IMR-90 (cell line): ENCODE data around the gene SLIT2. TPM values are rescaled to one million over a fixed set of nuclear protein-coding genes. Genes with fewer than 3 reads are reported as not detected.

Source experiments
- ATAC-seq: fragments of 200-7000 bp; cut with Tn5 transposase; 2 replicates; pipeline ENCODE4 v1.9.1; 2020; ENCODE audit warnings: low read depth, mild to moderate bottlenecking, moderate library complexity
- BruUV-seq: library from RNA; stranded (reverse); fragments of 400-500 nt; replicated peaks from 2 replicates; lab custom pipeline; 2021; lab: Mats Ljungman, UMichigan
- CTCF ChIA-PET: fragments of 300-600 bp; formaldehyde crosslinking; extraction: SDS; loops from one replicate; lab custom pipeline; 2021; ENCODE audit warnings: antibody characterized with exemption; lab: Yijun Ruan, JAX
- POLR2A ChIA-PET: fragments of 300-600 bp; sonication (Branson Sonifier 250); formaldehyde crosslinking; loops from one replicate; lab custom pipeline; 2022; ENCODE audit warnings: antibody characterized with exemption; ENCODE audit not compliant: unreplicated experiment; lab: Charles Lee
- DNase-seq: peaks from one replicate; pipeline ENCODE4 v3.0.0; 2013
- H2AFZ ChIP-seq: replicated peaks from 2 replicates; pipeline ENCODE3; 2013; ENCODE audit warnings: low read length, mild to moderate bottlenecking; ENCODE audit not compliant: poor library complexity
- H2AK5ac ChIP-seq: 2 replicates; pipeline ENCODE4 v1.6.1; 2013; ENCODE audit warnings: low read depth, low read length, inconsistent platforms
- H2AK9ac ChIP-seq: replicated peaks from 2 replicates; pipeline ENCODE3; 2013; ENCODE audit warnings: mild to moderate bottlenecking, low read depth, low read length, moderate library complexity; ENCODE audit not compliant: poor library complexity
- H2BK120ac ChIP-seq: 2 replicates; pipeline ENCODE4 v1.6.1; 2013; ENCODE audit warnings: low read depth, low read length, inconsistent platforms
- H2BK15ac ChIP-seq: 3 replicates; pipeline ENCODE4 v1.6.1; 2013; ENCODE audit warnings: low read depth, low read length, inconsistent platforms
- H2BK20ac ChIP-seq: 2 replicates; pipeline ENCODE4 v1.6.1; 2013; ENCODE audit warnings: low read depth, mild to moderate bottlenecking, inconsistent platforms, low read length, moderate library complexity
- H2BK5ac ChIP-seq: 2 replicates; pipeline ENCODE4 v1.6.1; 2013; ENCODE audit warnings: mild to moderate bottlenecking, low read depth, low read length, inconsistent platforms; ENCODE audit not compliant: poor library complexity, severe bottlenecking
- H3K14ac ChIP-seq: replicated peaks from 2 replicates; pipeline ENCODE4 v1.6.1; 2013; ENCODE audit warnings: low read depth, low read length, inconsistent platforms
- H3K18ac ChIP-seq: 2 replicates; pipeline ENCODE4 v1.6.1; 2013; ENCODE audit warnings: low read depth, low read length, control low read depth
- H3K23ac ChIP-seq: 2 replicates; pipeline ENCODE4 v1.6.1; 2013; ENCODE audit warnings: low read depth, low read length, inconsistent platforms
- H3K27ac ChIP-seq: 2 replicates; pipeline ENCODE4 v1.5.1; 2013; ENCODE audit warnings: mild to moderate bottlenecking, control low read depth, low read length; ENCODE audit not compliant: insufficient read depth
- H3K27me3 ChIP-seq: 2 replicates; pipeline ENCODE4 v1.6.1; 2013; ENCODE audit warnings: low read length; ENCODE audit not compliant: control insufficient read depth, insufficient read depth
- H3K36me3 ChIP-seq: 2 replicates; pipeline ENCODE4 v1.6.1; 2013; ENCODE audit warnings: low read length, mixed read lengths; ENCODE audit not compliant: control insufficient read depth, insufficient read depth
- H3K4ac ChIP-seq: 2 replicates; pipeline ENCODE4 v1.6.1; 2013; ENCODE audit warnings: low read depth, low read length, inconsistent platforms
- H3K4me1 ChIP-seq: 2 replicates; pipeline ENCODE4 v1.6.1; 2013; ENCODE audit warnings: low read length, mixed read lengths; ENCODE audit not compliant: control insufficient read depth, insufficient read depth
- H3K4me2 ChIP-seq: 2 replicates; pipeline ENCODE4 v1.6.1; 2013; ENCODE audit warnings: low read depth, mild to moderate bottlenecking, control low read depth, low read length, moderate library complexity
- H3K4me3 ChIP-seq: 2 replicates; pipeline ENCODE4 v1.5.1; 2013; ENCODE audit warnings: low read depth, mild to moderate bottlenecking, control low read depth, low read length, moderate library complexity; ENCODE audit not compliant: insufficient read depth
- H3K56ac ChIP-seq: 2 replicates; pipeline ENCODE4 v1.6.1; 2013; ENCODE audit warnings: low read length, inconsistent platforms; ENCODE audit not compliant: insufficient read depth; ENCODE audit errors: extremely low read depth
- H3K79me1 ChIP-seq, 2 experiments: 2 replicates each; pipeline ENCODE4 v1.6.1; 2013; ENCODE audit warnings: low read length in 2 of 2, inconsistent platforms in 1 of 2, low read depth in 1 of 2
- H3K9ac ChIP-seq: 2 replicates; pipeline ENCODE4 v1.6.1; 2013; ENCODE audit warnings: low read depth, low read length, control low read depth
- H3K9me1 ChIP-seq: 2 replicates; pipeline ENCODE4 v1.6.1; 2013; ENCODE audit warnings: low read length, inconsistent platforms; ENCODE audit not compliant: insufficient read depth
- H3K9me3 ChIP-seq: 2 replicates; pipeline ENCODE4 v1.6.1; 2013; ENCODE audit warnings: low read length; ENCODE audit not compliant: control insufficient read depth, insufficient read depth
- H4K20me1 ChIP-seq: 2 replicates; pipeline ENCODE4 v1.6.1; 2013; ENCODE audit warnings: low read length, inconsistent platforms; ENCODE audit not compliant: insufficient read depth
- H4K5ac ChIP-seq: 2 replicates; pipeline ENCODE4 v1.6.1; 2013; ENCODE audit warnings: mild to moderate bottlenecking, low read depth, low read length, control low read depth
- H4K8ac ChIP-seq, 2 experiments: 2 replicates each; pipeline ENCODE4 v1.6.1; 2013; ENCODE audit warnings: low read depth in 2 of 2, low read length in 2 of 2, control low read depth in 1 of 2, inconsistent platforms in 1 of 2
- H4K91ac ChIP-seq: 2 replicates; pipeline ENCODE4 v1.6.1; 2013; ENCODE audit warnings: low read depth, low read length, inconsistent platforms; ENCODE audit not compliant: insufficient read depth
- BHLHE40 ChIP-seq: fragments of 150-350 bp; IDR thresholded peaks from 2 replicates; pipeline ENCODE4 v1.6.1; 2016; ENCODE audit warnings: mild to moderate bottlenecking, low read depth, low read length
- MAFK ChIP-seq: IDR thresholded peaks from 2 replicates; pipeline ENCODE4 v1.6.1; 2012; ENCODE audit warnings: low read depth, low read length, improper control_type of control experiment
- MAZ ChIP-seq: IDR thresholded peaks from 2 replicates; pipeline ENCODE4 v1.6.1; 2012; ENCODE audit warnings: low read depth, mild to moderate bottlenecking, low read length, improper control_type of control experiment, moderate library complexity, borderline replicate concordance
- NFE2L2 ChIP-seq: fragments of 150-350 bp; IDR thresholded peaks from 2 replicates; pipeline ENCODE4 v1.6.1; 2016; ENCODE audit warnings: low read depth, mild to moderate bottlenecking, low read length
- RCOR1 ChIP-seq: IDR thresholded peaks from 2 replicates; pipeline ENCODE4 v1.6.1; 2012; ENCODE audit warnings: mild to moderate bottlenecking, low read length, improper control_type of control experiment; ENCODE audit not compliant: insufficient replicate concordance
- RFX5 ChIP-seq: IDR thresholded peaks from 2 replicates; pipeline ENCODE4 v1.8.0; 2012; ENCODE audit warnings: low read depth, mild to moderate bottlenecking, low read length, moderate library complexity
- SMC3 ChIP-seq: fragments of 150-350 bp; IDR thresholded peaks from 2 replicates; pipeline ENCODE4 v1.6.1; 2016; ENCODE audit warnings: low read depth, mild to moderate bottlenecking, antibody characterized with exemption, low read length, moderate library complexity
- WGBS, 2 experiments: methylation state at CpG; one replicate each; pipeline versions ENCODE4 v1.1.5 to v1.1.7; 2013; ENCODE audit warnings: missing lambda C conversion rate in 2 of 2; ENCODE audit not compliant: insufficient read length in 1 of 2; ENCODE audit errors: extremely low coverage in 2 of 2; 5-methylcytosine and 5-hydroxymethylcytosine counted together
- dilution Hi-C: fragments of 300-500 bp; cut with HindIII; formaldehyde crosslinking; loops from one replicate; pipeline ENCODE4 v1.14.3; 2018; ENCODE audit warnings: low sequenced_read_pairs; ENCODE audit not compliant: unreplicated experiment
- in situ Hi-C: fragments of 300-500 bp; cut with MboI; formaldehyde crosslinking; loops from 3 replicates; pipeline ENCODE4 v1.14.3; 2019; ENCODE audit warnings: low sequenced_read_pairs, inconsistent platforms, mixed read lengths
- intact Hi-C: fragments of 100-400 bp; cut with micrococcal nuclease; formaldehyde crosslinking; loops from 2 replicates; pipeline ENCODE4 v1.10.0; 2022
- polyA plus RNA-seq, 3 experiments: library from polyadenylated mRNA; depleted of rRNA; stranded (reverse); fragments of >200 nt; gene quantifications; 2 replicates each; pipeline ENCODE4 v1.2.3, GENCODE V29; 2012; ENCODE audit warnings: low replicate concordance in 1 of 3
- total RNA-seq: library from RNA; depleted of rRNA; stranded (reverse); fragments of >200 nt; gene quantifications from 2 replicates; pipeline ENCODE4 v1.2.3, GENCODE V29; 2012

Gene SLIT2
- total and polyA plus RNA-seq, 2 of the 4 experiments (the other 2 are of a cell fraction): 13.6 to 14.3 TPM

DNA sequence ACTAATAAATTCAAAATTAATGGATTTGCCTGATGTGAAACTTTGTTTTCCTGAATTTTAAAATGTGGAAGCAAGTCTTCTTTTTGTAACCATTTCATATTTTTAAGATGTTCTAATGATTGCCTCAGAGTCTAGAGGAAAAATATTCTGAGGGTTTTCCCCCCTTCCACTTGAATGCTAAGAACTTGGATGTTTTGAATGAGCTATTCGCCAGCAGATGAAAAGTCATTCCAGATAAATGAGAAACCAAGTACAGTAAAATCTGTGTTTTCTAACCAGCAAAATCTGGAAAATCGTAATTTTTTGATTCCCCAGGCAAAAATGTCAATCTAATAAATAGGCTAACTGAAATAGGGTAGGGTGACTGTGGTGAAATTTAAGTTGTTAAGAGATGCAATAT, 45.6 kb downstream of the SLIT2 start:
- 80% methylated on average over 1 of the region's 2 CpGs; no CpG with 5 or more reads in 1 of the 2 experiments for WGBS, 2 experiments
- CTCF ChIA-PET: interaction anchor here (0.5 to 0.6 kb wide), 2 partner anchors 17 to 25 kb away, joined by 3 to 5 read pairs; no protein-coding TSS in a partner anchor
- DNase-seq: peak; percentile 32

More for the DNA sequence above, 45.6 kb downstream of the SLIT2 start:
- Histone ChIP-seq H2BK20ac (no peak overlapping the region), H3K27me3 (no peaks in the 10 kb centered on the region), H3K4me1 (no peaks in the 10 kb centered on the region), H2AK9ac (no peak overlapping the region), H4K8ac (no peak overlapping the region), H3K4ac (no peak overlapping the region), H2BK15ac (no peak overlapping the region), H2BK120ac (no peak overlapping the region), H3K18ac (no peak overlapping the region), H3K56ac (no peak overlapping the region), H3K23ac (no peak overlapping the region), H3K27ac (no peak overlapping the region), H2BK5ac (no peak overlapping the region), H3K4me3 (no peak overlapping the region), H3K9me3 (no peaks in the 10 kb centered on the region), H3K4me2 (no peak overlapping the region), H4K91ac (no peak overlapping the region), H3K79me1 (no peaks in the 10 kb centered on the region), H3K9me1 (no peaks in the 10 kb centered on the region), H2AFZ (no peak overlapping the region), H4K20me1 (no peaks in the 10 kb centered on the region), H3K9ac (no peak overlapping the region), H3K36me3 (no peaks in the 10 kb centered on the region), H2AK5ac (no peak overlapping the region), H4K5ac (no peak overlapping the region), H3K14ac (no peak overlapping the region)
- POLR2A ChIA-PET: no interaction called here
- TF ChIP-seq NFE2L2: no peak
- TF ChIP-seq MAZ: no peak
- TF ChIP-seq BHLHE40: no peak
- no peak for TF ChIP-seq MAFK
- TF ChIP-seq SMC3: no peak
- no peak for TF ChIP-seq RFX5
- TF ChIP-seq RCOR1: no peak
- in situ Hi-C loops: no loop called here
- dilution Hi-C loops: no loop called here
- no TSS peak for BruUV-seq
- intact Hi-C loops: no loop called here
- no peak for ATAC-seq
